ENCODE measurements around the gene WDR33.

WDR33 gene

DNA sequence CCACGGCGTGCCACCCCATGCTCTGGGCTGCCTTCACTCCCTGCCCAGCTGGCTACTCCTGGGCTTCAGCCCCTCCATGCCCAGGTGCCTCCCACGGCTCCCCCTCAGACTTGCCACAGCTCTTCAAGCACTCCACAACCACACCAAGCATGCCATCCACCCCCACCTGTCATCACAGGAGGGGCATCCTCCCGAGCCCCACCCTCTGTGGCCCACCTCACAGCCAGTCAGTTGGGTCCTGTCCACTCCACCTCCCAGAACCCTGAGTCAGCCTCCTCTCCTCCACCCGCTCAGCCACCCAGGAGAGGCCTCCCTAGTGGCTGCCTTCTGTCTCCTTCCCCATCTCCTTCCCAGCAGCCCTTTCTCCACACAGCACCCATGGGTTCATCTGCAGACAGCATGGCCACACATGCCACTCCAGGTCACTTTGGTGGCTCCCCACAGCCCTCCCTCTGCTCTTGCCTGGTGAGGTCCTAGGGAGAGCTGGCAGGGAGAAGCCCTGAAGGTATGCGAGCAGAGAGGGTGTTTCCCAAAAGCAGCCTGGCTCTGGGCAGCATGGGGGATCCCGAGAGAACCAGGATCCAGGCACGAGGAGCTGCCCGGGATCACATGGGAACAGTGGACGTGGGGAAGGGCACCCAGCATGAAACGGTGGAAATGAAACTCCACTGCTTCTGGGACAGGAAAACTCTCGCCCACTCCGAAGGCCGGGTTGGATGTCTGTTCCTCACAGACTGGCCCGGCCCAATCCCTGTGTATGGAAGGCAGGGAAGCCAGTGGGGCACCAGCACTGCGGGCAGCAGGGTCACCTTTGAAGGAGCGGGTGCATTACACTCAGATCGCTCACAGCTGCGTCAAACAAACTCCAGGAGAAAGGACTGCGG is 138.4 kb downstream of the WDR33 start:
- no peak for DNase-seq (ENCODE audit: low spot score)

DNA sequence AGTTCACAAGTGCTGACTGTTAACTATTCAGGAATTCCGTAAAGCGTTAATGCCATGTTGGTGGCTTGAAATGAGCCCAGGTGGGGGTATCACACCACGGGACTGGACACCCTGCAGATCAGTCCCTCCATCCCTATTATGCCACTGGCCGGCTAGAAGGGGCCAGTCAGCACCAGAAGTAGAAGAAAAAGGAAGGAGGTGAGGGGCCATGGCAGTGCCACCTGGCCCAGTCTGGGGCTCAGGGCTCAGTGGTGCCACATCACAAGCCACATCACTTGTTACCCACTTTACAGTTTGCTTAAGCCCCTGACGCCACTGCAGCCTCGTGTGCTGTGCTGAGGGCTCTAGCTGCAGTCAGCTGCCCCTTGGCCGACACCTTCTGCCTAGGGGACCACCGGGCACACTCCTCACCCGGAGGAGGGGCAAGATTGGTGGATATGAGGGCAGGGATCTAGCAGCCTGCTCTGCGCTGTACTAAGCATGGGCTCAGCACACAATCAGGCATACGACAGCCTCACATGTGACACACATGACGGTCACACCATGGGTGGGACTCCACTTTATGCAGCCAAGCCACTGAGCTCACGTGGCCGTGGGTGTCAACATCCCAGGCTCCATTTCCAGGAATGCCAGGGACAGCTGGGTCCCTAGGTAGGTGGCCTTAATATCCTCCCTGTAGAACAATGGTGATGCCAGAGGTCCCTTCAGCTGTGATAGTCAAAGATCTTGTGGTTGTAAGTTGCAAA is 139.2 kb downstream of the WDR33 start:
- DNase-seq (ENCODE audit: low spot score), result no peak

DNA sequence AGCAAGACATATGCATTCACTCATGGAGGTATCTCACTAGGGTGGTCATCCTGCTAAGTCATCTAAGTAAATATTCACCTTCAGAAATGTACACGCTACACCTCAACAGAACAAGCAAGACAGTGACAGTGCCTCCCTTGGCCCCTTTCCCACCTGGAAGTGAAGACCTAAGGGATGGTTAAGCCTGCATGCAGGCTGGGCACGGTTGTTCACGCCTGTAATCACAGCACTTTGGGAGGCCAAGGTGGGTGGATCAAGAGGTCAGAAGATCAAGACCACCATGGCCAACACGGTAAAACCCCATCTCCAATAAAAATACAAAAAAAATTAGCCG is 140.0 kb downstream of the WDR33 start:
- no peak for DNase-seq (ENCODE audit: low spot score)

DNA sequence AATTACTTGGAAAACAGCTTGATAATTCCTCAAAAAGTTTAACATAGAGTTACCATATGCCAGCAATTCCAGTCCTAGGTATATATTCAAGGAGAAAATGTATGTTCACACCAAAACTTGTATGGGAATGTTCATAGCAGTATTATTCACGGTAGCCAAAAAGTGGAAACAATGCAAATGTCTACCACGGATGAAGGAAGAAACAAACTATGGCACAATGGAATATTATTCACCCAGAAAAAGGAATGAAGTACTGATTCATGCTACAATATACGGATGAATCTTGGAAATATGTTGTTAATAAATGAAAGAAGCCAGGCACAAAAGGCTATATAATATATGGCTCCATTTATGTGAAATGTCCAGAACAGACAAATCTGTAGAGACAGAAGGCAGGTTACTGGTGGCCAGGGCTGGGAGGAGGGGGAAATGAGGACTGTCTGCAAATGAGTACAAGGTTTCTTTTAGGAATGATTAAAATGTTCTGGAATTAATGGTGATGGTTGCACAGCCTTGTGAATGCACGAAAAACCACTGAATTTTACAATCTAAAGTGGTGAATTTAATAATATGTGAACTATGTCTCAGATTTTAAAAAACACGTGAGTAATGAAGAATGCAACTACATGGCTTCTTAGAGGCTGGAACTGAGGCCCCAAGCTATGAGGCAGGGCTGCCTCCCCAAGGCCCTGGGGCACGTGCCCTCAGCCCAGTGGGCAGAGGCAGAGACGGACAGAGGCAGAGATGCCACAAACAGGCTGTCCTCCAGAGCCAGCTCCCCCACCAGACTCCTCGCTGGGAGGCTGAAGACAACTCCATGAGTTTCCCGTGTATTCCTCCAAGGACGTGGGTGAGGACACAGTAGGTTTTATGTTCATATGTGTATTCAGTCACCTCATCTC is 140.7 kb downstream of the WDR33 start:
- no peak for DNase-seq (ENCODE audit: low spot score)

DNA sequence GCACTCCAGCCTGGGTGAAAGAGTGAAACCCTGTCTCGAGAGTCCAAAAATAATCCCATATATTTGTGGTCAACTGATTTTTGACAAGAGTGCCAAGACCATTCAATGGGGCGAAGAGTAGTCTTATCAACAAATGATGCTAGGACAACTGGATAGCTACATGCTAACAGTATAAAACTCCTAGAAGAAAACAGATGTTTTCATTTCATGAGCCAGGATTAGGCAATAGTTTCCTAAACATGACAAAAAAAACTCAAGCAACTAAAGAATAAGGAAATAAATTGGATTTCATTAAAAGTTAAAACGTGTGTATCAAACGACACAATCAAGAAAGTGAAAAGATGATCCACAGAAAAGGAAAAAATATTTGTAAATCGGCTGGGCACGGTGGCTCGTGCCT is 141.9 kb downstream of the WDR33 start:
- DNase-seq (ENCODE audit: low spot score), result no peak

DNA sequence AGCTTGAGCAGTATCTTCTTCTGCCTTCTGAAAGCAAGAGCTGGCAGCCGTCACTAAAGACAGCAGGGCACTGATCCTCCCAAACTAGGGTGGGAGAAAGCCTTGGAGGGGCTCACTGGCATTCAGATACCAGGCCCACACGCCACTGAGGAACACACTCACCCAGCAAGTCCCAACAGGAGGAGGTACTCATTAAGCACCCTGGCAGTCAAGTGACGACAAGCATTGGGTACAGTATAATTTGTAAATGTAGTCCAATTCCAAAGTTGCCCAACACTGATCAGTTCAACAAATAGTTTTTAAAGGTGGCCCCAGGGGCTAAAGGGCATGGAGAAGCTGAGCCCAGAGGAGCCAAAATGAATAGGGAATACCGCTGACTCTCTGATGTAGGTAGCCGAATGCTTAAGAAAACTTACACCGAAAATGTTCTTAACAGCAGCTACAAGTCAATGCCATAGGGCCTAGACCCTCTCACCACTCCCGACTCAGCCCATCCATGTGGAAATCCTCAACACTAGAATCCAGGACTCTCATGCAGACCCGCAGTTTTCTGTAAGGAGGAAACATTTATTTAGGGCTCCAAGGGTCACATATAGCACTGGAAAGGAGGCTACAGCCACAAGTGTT is 145.6 kb downstream of the WDR33 start:
- no peak for DNase-seq (ENCODE audit: low spot score)

DNA sequence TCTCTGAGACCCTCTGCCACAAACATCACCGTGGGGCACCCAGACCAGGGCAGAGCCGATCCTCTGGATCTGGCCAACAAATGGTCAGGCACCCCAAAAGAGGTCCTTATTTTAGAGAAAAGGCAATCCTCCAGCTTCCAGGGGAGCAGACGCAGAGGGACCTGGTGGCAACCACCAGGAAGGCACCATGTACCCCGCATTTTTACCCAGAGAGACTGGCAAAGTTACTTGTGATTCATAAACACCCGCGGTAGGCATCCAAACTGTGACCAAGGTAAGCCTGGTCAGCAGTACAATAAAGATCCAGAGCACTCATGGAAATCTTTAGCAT is 146.1 kb downstream of the WDR33 start:
- no peak for DNase-seq (ENCODE audit: low spot score)

DNA sequence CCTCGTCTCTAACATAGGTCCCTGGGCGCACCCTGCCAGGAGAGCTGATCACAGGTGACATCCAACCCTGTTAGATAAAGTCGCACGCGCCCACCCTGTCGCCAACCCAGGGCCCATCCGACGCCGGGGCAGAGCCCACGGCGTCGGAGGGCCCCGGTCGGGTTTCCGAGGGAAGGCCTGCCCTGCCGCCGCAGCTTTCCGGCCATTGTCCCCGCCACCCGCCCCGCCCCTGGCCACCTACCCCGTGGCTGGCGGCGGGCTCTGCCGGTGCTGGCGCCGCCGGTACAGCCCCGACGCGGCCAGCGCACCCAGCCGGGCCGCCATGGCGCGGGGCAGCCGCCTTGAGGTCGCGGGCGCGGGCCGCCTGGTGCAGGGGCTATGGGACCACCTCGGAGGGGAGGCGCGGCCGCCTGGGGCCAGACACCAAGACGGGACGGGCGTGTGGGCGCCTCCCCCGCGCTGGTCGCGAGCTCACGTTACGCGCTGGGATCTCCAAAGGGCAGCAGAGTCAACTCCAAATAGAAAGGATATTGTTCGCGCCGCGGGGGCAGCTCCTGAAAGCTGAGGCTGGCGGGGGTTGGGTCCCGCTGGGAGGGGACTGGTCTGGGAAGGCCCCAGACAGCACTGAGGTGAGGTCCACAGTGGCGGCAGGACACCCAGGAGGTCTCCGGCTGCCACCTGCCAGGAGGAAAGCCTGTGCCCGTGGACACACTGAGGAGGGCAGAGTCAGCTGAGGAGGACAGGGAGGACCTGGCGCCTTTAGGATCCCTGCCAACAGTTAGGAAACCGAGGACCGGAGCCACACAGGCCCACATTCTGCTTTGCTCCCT is 146.7 kb downstream of the WDR33 start:
- no peak for DNase-seq (ENCODE audit: low spot score)

DNA sequence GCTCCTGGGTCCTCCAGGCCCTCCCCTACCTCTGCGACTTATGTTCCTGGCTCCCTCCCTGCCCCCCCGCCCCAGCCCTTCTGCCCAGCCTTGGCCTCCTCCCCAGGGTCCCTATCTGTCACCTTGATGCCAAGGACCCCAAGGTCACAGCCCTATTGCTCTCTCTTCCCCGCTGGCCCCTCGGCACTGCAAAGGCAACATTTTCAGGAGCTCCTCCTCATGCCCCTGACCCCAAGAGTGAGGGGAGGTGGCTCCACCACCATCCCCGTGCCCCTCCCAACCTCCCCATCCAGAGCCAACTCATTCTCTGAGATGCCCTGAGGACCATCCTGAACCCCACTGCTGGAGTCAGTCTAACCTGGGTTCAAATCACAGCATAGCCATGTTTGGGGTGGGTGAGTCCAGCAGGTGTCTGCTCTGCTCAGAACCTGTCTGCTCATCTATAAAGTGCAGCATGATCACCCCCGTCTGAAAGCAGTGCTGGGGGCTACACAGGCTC is 147.4 kb downstream of the WDR33 start:
- no peak for DNase-seq (ENCODE audit: low spot score)

DNA sequence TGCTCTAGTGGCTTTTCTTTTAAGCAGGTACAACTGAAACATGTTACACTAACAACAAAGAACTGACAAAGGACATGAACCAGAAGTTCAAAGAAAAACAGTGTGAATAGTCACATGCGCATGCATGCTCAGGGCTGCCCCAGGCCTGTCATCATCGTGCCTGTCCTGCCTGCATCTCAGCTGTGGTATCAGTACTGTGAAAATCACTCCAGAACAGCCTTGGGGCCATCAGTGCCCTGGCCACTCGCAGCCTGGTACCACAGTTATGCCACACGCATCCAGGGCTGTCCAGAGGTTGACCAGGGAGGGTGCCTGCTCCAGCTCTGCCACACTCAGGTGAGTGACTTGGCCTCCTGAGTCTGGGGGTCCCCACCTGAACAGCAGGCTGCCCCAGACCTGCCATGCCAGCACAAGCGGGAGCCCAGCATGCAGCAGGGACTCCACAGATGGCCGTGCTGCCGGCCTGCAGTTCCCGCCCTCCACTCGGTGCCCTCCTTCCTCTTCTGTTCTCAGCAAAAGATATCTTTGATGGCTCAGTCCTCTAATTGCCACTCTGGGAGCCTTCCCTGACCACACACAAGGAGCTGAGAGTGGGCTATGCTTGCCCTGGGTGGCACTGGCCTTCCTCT is 147.9 kb downstream of the WDR33 start:
- DNase-seq (ENCODE audit: low spot score), result no peak

DNA sequence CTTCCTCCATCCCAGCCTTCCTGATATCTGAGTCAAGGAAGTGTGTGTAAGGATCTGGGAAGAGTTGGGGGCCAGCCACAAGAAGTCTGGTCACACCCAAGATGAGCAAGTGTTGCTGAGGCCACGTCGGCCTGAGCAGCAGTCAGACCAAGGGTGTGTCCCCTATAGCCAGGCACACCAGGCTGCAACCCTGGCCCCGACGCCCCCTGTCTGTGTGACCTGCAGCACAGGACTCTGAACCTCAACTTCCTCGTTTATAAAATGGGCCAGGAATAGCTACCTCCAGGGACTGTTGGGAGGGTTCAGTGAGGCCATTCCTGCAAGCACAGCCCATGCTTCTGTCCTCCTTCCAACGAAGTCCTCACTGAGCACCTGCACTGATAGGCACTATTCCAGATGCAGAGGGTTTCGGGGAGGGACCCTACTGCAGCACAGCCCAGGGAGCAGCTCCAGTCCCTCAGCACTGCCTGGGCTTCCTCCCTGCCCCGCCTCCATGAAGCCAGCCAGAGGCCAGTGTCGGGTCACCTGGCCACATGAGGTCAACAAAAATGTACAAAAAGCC is 148.9 kb downstream of the WDR33 start:
- no peak for DNase-seq (ENCODE audit: low spot score)

DNA sequence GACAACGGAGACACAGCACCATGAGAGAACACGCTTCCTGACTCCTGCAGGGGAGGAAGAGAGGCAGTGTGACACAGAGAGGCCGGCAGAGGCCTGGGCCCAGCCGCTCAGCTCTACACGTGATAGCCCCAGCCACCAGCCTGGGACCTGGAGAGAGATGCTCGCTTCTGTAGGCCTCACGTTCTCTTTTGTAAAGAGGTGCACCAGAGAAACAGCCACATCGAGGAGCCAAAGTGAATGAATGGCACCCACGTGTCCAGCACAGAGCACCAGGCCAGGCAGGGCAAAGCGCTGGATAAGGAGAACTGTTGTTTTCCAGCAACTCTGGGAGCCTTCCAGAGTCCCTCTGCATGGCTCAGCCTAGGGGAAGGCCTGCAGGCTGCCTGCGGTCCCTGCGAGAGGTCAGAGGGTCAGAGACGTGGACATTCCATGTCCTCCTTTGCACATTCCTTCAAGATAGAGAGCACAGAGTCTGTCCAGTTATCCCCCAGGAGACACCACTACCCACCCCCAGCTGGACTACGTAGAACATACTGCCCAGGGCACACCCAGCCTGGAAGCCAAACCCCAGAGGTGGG is 149.8 kb downstream of the WDR33 start:
- DNase-seq (ENCODE audit: low spot score), result no peak

DNA sequence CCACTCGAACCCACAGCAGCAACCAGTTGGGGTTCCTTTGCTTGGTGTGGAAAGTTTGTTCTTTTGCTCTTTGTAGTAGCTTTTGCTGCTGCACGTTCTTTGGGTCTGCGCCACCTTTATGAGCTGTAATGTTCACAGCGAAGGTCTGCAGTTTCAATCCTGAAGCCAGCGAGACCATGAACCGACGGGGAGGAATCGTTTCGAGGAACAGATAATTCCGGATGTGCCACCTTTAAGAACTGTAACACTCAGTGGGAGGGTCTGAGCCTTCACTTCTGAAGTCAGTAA is 150.7 kb downstream of the WDR33 start:
- DNase-seq (ENCODE audit: low spot score), result no peak

DNA sequence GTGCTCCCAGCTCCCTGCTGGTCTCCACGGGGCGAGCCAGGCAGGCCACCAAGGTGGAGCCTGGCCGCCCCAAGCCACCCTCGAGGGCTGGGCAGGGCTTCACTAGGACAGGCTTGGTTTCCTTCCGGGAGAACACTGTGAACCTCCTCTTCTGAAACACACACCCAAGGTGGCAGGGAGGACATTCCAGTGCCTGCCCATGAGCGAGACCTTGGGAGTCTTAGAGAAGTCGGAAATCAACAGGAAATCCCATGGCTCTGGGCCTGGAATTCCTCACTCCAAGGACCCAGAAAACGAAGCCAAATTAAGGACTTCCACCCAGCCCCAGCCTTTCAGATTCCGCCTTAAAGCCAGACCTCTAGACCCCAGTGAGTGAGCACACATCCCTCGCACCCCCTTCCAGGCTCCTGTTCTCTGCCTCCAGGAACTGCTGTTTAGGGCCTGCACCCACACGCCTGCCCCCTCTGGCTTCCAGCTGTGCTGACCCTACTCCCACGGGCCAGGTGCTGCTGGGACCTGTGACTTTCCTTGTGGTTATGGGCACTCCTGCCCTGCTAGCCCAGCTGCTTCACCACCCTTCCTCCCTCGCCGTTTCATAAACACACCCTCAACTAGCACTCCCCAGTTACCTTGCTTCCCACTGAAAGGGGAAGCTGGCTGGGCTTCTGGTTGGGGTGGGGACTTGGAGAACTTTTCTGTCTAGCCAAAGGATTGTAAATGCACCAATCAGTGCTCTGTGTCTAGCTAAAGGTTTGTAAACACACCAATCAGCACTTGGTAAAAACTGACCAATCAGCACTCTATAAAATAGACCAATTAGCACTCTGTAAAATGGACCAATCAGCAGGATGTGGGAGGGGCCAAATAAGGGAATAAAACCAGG is 151.3 kb downstream of the WDR33 start:
- DNase-seq (ENCODE audit: low spot score), result no peak

DNA sequence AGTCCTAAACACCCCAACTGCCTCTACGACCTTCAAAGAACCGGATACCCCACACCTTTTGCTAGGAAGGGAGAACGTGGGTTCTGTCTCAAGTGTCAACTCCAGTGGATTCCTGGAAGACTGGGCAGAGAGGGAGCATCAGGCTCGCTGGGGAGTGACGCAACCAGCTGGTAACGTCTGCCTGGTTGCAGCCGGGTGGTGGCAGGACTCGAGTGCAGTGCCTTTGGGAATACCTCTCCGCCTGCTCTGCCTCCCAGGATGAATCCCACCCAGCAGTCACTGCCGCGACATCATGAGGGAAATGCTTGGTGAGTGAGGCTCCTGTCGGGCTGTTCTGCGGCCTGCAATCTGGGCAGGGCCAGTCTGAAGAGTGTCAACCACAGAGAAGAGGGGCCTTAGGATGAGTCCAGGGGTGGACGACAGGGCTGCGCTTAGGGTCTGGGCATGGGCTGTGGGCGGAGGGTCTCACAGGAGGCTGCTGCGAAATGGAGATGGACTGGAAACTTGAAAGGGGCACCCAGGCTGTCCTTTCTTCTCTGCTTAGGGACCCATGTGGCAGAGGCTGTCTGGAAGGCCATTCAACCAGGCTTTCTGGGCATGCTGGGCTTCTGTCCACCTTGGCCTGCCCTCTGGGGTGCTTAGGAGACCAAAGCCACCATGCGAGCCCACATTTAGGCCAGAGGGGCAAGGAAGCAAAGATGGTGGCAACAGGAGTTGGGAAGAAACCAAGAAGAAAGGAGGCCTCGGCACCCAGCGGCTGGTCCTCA is 152.1 kb downstream of the WDR33 start:
- DNase-seq (ENCODE audit: low spot score), result no peak

DNA sequence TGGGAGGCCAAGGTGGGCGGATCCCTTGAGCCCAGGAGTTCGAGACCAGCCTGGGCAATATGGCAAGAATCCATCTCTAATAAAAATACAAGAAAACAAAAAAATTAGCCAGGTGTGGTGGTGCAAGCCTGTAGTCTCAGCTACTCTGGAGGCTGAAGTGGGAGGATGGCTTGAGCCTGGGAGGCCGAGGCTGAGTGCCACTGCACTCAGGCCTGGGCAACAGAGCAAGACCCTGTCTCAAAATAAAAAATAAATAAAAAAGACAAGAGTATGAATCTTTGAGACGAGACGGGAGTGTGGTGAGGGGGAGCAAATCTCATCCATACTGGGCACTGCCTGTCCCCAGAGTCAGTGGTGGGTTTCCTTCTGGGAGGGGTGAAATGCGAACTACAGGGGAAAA is 152.8 kb downstream of the WDR33 start:
- DNase-seq (ENCODE audit: low spot score), result no peak

DNA sequence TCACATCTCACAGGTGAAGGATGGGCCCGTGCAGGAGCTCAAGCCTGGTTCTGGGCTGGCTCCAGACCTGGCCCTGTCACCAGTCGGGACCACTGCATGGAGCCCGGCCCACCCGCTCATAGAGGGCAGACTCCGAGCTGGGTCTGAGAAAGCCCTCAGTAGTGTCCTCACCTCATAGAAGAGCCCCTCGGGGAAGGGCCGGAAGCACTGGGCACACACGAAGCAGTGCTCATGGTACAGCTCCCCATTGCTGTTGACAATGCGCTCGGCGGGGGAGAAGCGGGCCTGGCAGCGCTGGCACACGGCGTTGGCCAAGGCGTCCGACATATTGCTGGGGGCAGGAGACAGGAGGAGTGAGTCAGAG is 153.8 kb downstream of the WDR33 start:
- DNase-seq (ENCODE audit: low spot score), result no peak

DNA sequence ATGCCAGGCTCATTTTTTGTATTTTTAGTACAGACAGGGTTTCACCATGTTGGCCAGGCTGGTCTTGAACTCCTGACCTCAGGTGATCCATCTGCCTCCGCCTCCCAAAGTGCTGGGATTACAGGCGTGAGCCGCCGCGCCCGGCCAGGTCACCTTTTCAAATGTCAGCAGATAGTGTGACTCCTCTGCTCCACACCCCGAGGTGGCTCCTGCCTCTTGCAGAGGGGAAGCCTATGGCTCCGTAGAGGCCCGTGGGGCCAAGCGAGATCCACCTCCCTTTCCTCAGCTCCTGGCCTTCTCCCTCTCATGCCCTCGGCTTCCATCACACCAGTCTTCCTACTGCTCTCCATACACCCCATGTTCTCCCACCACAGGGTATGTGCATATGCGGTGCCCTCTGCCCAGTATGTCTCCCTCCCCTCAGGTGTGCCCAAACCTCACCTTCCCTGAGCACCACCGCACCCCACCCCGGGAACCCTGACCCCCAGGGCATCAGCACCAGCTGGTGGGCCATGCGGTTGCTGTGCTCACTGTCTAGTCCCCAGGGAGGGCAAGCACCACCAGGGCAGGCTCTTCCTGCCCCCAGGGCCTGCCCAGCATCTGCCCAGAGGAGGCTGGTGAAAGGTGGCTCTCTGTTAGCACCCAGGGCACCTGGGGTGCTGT is 154.3 kb downstream of the WDR33 start:
- no peak for DNase-seq (ENCODE audit: low spot score)
